ENCODE data around the gene IFNL1.
"Not testable (repeated sequence)": the region's sequence is repeated elsewhere in the genome, so short reads cannot be mapped to it uniquely, and the experiment has no call there.

IFNL1 gene

GRCh38 chr19:39270036-39270871, 26.0 kb upstream of the IFNL1 start:
- DNase-seq (ENCODE audit: extremely low read depth in 1 of 2, low read depth in 1 of 2), result no peak

GRCh38 chr19:39273859-39274258, 22.3 kb upstream of the IFNL1 start:
- DNase-seq (ENCODE audit: extremely low read depth in 1 of 2, low read depth in 1 of 2), result not testable (repeated sequence)

GRCh38 chr19:39275578-39275977, 20.6 kb upstream of the IFNL1 start:
- no peak for DNase-seq (ENCODE audit: extremely low read depth in 1 of 2, low read depth in 1 of 2)

- DNase-seq (ENCODE audit: extremely low read depth in 1 of 2, low read depth in 1 of 2), result no peak
Measured at GRCh38 chr19:39276740-39277139, 19.5 kb upstream of the IFNL1 start.

GRCh38 chr19:39277598-39277997, 18.6 kb upstream of the IFNL1 start:
- no peak for DNase-seq (ENCODE audit: extremely low read depth in 1 of 2, low read depth in 1 of 2)

- no peak for DNase-seq (ENCODE audit: extremely low read depth in 1 of 2, low read depth in 1 of 2)
Measured at GRCh38 chr19:39282021-39282420, 14.2 kb upstream of the IFNL1 start.

GRCh38 chr19:39284032-39284431, 12.2 kb upstream of the IFNL1 start:
- no peak for DNase-seq (ENCODE audit: extremely low read depth in 1 of 2, low read depth in 1 of 2)

GRCh38 chr19:39293394-39293793, 2.8 kb upstream of the IFNL1 start:
- no peak for DNase-seq (ENCODE audit: extremely low read depth in 1 of 2, low read depth in 1 of 2)

- no peak for DNase-seq (ENCODE audit: extremely low read depth in 1 of 2, low read depth in 1 of 2)
Measured at GRCh38 chr19:39296906-39297305, 699 bp downstream of the IFNL1 start.

GRCh38 chr19:39297931-39298634, 1.9 kb downstream of the IFNL1 start:
- DNase-seq (ENCODE audit: extremely low read depth in 1 of 2, low read depth in 1 of 2), result peak; percentile 47

- no peak for DNase-seq (ENCODE audit: extremely low read depth in 1 of 2, low read depth in 1 of 2)
Measured at GRCh38 chr19:39299404-39299803, 3.2 kb downstream of the IFNL1 start.

GRCh38 chr19:39299832-39300231, 3.6 kb downstream of the IFNL1 start:
- DNase-seq (ENCODE audit: extremely low read depth in 1 of 2, low read depth in 1 of 2), result no peak

- DNase-seq (ENCODE audit: extremely low read depth in 1 of 2, low read depth in 1 of 2), result no peak
Measured at GRCh38 chr19:39301021-39301420, 4.8 kb downstream of the IFNL1 start.

GRCh38 chr19:39301562-39301961, 5.4 kb downstream of the IFNL1 start:
- no peak for DNase-seq (ENCODE audit: extremely low read depth in 1 of 2, low read depth in 1 of 2)

GRCh38 chr19:39303373-39304184, 7.4 kb downstream of the IFNL1 start:
- no peak for DNase-seq (ENCODE audit: extremely low read depth in 1 of 2, low read depth in 1 of 2)

GRCh38 chr19:39304185-39304513, 7.9 kb downstream of the IFNL1 start:
- no peak for DNase-seq (ENCODE audit: extremely low read depth in 1 of 2, low read depth in 1 of 2)

- no peak for DNase-seq (ENCODE audit: extremely low read depth in 1 of 2, low read depth in 1 of 2)
Measured at GRCh38 chr19:39304701-39305571, 8.7 kb downstream of the IFNL1 start.

GRCh38 chr19:39306075-39306474, 9.9 kb downstream of the IFNL1 start:
- DNase-seq (ENCODE audit: extremely low read depth in 1 of 2, low read depth in 1 of 2), result no peak

- DNase-seq (ENCODE audit: extremely low read depth in 1 of 2, low read depth in 1 of 2), result no peak
Measured at GRCh38 chr19:39307046-39307821, 11.0 kb downstream of the IFNL1 start.

Data from stimulated activated CD8-positive, alpha-beta memory T cell treated with anti-CD3 and anti-CD28 coated beads, Interleukin-7, amount 100 ng/mL, for 48 hours (primary cell).